Natural killer cell (primary cell): Measurements from ENCODE around the gene CRISP3. TPM values are rescaled to one million over a fixed set of nuclear protein-coding genes. Genes with fewer than 3 reads are reported as not detected.

Experiments used
- ATAC-seq, 3 donors: fragments of 150-1000 bp in 2 of 3; fragments of 200-7000 bp in 1 of 3; cut with Tn5 transposase; 1 replicate in 1 of 3; 2 replicates in 2 of 3; pipeline ENCODE4 v1.10.0; 2021; ENCODE audit warnings: mild to moderate bottlenecking in 2 of 3, moderate library complexity in 2 of 3
- DNase-seq, 2 donors: peaks; one replicate each; pipeline versions ENCODE4 v3.0.0 to v3.0.0-alpha.2; 2013 to 2021; ENCODE audit warnings: mixed read lengths in 1 of 2
- H3K27ac ChIP-seq: one replicate; pipeline ENCODE4 v1.5.1; 2013; ENCODE audit warnings: mild to moderate bottlenecking, low read length
- H3K27me3 ChIP-seq: one replicate; pipeline ENCODE4 v1.6.1; 2013; ENCODE audit warnings: low read length; ENCODE audit not compliant: control insufficient read depth, insufficient read depth
- H3K36me3 ChIP-seq: one replicate; pipeline ENCODE4 v1.6.1; 2013; ENCODE audit warnings: low read length; ENCODE audit not compliant: control insufficient read depth, insufficient read depth
- H3K4me1 ChIP-seq: one replicate; pipeline ENCODE4 v1.6.1; 2013; ENCODE audit warnings: low read length; ENCODE audit not compliant: control insufficient read depth, insufficient read depth
- H3K4me3 ChIP-seq: one replicate; pipeline ENCODE4 v1.5.1; 2013; ENCODE audit warnings: low read length
- H3K9me3 ChIP-seq: one replicate; pipeline ENCODE4 v1.6.1; 2013; ENCODE audit warnings: low read length; ENCODE audit not compliant: control insufficient read depth, insufficient read depth
- H3K27ac Mint-ChIP-seq, 2 donors: one replicate each; pipeline ENCODE4 v1.8.0; 2022; ENCODE audit warnings: mild to moderate bottlenecking in 2 of 2, mixed read lengths in 2 of 2, moderate library complexity in 1 of 2
- H3K27me3 Mint-ChIP-seq, 2 donors: one replicate each; pipeline ENCODE4 v1.8.0; 2022; ENCODE audit warnings: low read depth in 2 of 2, mixed read lengths in 2 of 2
- H3K36me3 Mint-ChIP-seq: one replicate; pipeline ENCODE4 v1.8.0; 2022; ENCODE audit warnings: mixed read lengths
- H3K4me1 Mint-ChIP-seq, 2 donors: one replicate each; pipeline ENCODE4 v1.8.0; 2022; ENCODE audit warnings: mixed read lengths in 2 of 2
- H3K4me3 Mint-ChIP-seq: one replicate; pipeline ENCODE4 v1.8.0; 2022; ENCODE audit warnings: mild to moderate bottlenecking, moderate library complexity, mixed read lengths
- H3K9me3 Mint-ChIP-seq, 2 donors: one replicate each; pipeline ENCODE4 v1.8.0; 2022; ENCODE audit warnings: mixed read lengths in 2 of 2
- WGBS: methylation state at CpG from one replicate; pipeline ENCODE4 v1.1.7; 2013; ENCODE audit warnings: missing lambda C conversion rate; ENCODE audit not compliant: insufficient coverage; 5-methylcytosine and 5-hydroxymethylcytosine counted together
- intact Hi-C: fragments of 100-400 bp; cut with micrococcal nuclease; formaldehyde crosslinking; loops from one replicate; pipeline ENCODE4 v1.14.2; 2022
- total RNA-seq, 4 donors: library from RNA; stranded (reverse); fragments of 120-200 nt in 1 of 4; gene quantifications; one replicate each; pipeline versions ENCODE4 v1.2.3 to v1.2.4, GENCODE V29; 2013 to 2022
- TF ChIP-seq, protein P1 (sequence below): fragments of 200-600 bp; IDR thresholded peaks from one replicate; pipeline ENCODE4 v1.8.0; 2022; ENCODE audit warnings: antibody characterized with exemption

CRISP3 gene
- total RNA-seq, 3 donors from 2014 or later (not counting 1 experiment from before 2014, with no cell fraction given), result not detected

DNA sequence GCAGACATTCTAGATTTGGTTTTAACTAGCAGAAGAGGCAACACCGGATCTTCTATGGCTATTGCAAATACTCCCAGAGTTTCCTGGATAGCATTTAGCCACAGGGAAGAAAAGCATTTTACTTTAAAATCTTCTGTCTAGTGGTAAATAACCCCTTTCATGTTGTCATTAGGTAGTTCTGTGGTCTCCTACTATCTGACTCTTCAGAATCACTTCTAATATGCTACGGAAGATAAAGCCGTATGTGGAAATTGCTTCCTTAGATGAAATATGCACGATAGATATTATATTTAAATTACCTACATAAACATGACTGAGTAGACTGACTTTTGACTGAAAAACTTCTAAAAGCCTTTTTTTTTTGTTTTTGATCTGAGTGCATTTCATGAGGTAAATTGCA is 759 bp downstream of the CRISP3 start:
- no peaks in the 10 kb centered on the region for H3K4me1 Mint-ChIP-seq
- no peaks in the 10 kb centered on the region for H3K36me3 Mint-ChIP-seq
- no peak for DNase-seq
- 100% methylated on average over 1 of the region's 4 CpGs for WGBS
- H3K4me3 Mint-ChIP-seq, result no peak overlapping the region
- Histone ChIP-seq H3K27me3 (no peaks in the 10 kb centered on the region), H3K9me3 (no peaks in the 10 kb centered on the region), H3K4me1 (no peaks in the 10 kb centered on the region), H3K4me3 (no peak overlapping the region), H3K36me3 (no peaks in the 10 kb centered on the region), H3K27ac (no peak overlapping the region)
- no peak overlapping the region for H3K27ac Mint-ChIP-seq
- ATAC-seq, result no peak
- H3K27me3 Mint-ChIP-seq, result no peaks in the 10 kb centered on the region
- H3K9me3 Mint-ChIP-seq, result peaks cover 2 to 5% of the 10 kb centered on the region in 2 donors
- TF ChIP-seq, protein P1, sequence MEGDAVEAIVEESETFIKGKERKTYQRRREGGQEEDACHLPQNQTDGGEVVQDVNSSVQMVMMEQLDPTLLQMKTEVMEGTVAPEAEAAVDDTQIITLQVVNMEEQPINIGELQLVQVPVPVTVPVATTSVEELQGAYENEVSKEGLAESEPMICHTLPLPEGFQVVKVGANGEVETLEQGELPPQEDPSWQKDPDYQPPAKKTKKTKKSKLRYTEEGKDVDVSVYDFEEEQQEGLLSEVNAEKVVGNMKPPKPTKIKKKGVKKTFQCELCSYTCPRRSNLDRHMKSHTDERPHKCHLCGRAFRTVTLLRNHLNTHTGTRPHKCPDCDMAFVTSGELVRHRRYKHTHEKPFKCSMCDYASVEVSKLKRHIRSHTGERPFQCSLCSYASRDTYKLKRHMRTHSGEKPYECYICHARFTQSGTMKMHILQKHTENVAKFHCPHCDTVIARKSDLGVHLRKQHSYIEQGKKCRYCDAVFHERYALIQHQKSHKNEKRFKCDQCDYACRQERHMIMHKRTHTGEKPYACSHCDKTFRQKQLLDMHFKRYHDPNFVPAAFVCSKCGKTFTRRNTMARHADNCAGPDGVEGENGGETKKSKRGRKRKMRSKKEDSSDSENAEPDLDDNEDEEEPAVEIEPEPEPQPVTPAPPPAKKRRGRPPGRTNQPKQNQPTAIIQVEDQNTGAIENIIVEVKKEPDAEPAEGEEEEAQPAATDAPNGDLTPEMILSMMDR, result no peak
- intact Hi-C loops, result no loop called here

DNA sequence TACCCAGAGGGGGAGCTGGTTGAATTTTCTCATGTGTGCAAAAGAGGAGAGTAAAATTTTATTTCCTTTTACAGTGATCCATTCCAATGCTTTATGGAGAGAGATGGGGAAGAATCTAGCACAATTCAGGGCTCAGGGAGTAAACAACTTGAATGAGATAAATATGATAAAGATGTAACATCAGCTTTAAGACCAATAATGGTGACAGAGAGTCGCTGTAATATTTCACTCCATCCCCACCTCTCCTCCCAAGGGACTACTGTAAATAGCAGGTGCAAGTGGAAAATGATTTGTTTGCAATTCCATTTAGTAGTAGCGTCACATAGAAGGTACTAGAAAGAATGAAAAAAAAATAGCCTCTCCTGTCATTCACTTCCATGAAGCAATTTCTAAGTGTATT is 4.8 kb downstream of the CRISP3 start:
- no peaks in the 10 kb centered on the region for H3K9me3 ChIP-seq
- no peak overlapping the region for H3K4me3 ChIP-seq
- TF ChIP-seq, protein P1, result no peak
- H3K4me1 ChIP-seq, result no peaks in the 10 kb centered on the region
- H3K36me3 ChIP-seq, result no peaks in the 10 kb centered on the region
- peaks cover 2% of the 10 kb centered on the region in 2 donors for H3K9me3 Mint-ChIP-seq
- H3K27me3 Mint-ChIP-seq, result no peaks in the 10 kb centered on the region
- intact Hi-C loops, result no loop called here
- H3K4me1 Mint-ChIP-seq, result no peaks in the 10 kb centered on the region
- no peak for ATAC-seq
- H3K27ac Mint-ChIP-seq, result no peak overlapping the region
- no CpG with 5 or more reads among the region's 2 CpGs for WGBS
- H3K36me3 Mint-ChIP-seq, result no peaks in the 10 kb centered on the region
- DNase-seq, result no peak
- no peak overlapping the region for H3K4me3 Mint-ChIP-seq
- no peak overlapping the region for H3K27ac ChIP-seq
- H3K27me3 ChIP-seq, result no peaks in the 10 kb centered on the region

DNA sequence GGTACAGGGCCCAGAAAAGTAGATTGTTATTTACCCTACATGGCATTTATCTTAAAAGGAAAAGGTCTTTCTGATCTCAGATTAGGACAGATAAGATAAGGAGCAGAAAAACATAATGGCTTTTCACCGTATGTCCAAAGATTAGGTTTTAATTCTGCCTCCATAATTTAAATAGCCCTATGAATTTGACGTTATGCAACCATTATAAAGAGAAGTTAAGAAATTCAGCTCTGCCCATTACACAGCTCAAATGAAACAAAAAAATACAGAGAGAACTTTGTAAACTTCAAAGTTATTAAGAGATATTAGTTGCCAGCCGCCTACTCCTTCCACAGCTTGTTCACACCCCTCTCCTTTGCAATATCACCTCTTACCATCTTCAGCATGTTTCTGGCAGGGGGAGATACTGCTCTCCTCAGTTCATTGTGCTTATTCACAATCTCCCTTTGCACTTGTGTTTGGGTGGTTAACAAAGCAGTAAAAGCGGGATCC is 8.1 kb downstream of the CRISP3 start:
- Mint-ChIP-seq H3K27ac (no peak overlapping the region), H3K9me3 (peaks cover 2 to 3% of the 10 kb centered on the region in 2 donors), H3K36me3 (no peaks in the 10 kb centered on the region), H3K27me3 (no peaks in the 10 kb centered on the region), H3K4me1 (no peaks in the 10 kb centered on the region), H3K4me3 (no peak overlapping the region)
- intact Hi-C loops, result no loop called here
- Histone ChIP-seq H3K36me3 (no peaks in the 10 kb centered on the region), H3K9me3 (no peaks in the 10 kb centered on the region), H3K4me3 (no peak overlapping the region), H3K4me1 (no peaks in the 10 kb centered on the region), H3K27ac (no peak overlapping the region), H3K27me3 (no peaks in the 10 kb centered on the region)
- TF ChIP-seq, protein P1, result no peak
- ATAC-seq (no peak), DNase-seq (no peak)
- WGBS, result no CpG with 5 or more reads among the region's 4 CpGs

DNA sequence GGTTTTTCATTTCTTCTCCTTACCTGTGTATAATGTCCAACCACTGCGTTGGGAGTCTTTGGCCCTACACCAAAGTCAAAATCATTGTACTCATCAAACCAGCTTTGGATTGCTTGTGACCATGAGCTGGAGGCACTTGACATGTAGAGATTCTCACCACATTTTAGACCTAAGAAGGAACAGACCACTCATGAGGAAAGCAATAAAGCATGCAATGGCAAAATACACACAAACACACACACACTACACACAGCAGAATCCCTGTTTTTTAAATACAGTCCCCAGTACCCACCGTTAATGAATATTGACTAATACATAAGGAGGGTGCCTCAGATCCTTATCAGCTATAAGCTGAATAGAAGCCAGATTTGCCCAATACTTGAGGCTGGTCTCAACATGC is 10.5 kb downstream of the CRISP3 start:
- TF ChIP-seq, protein P1, result no peak
- Mint-ChIP-seq H3K9me3 (peaks cover 5 to 6% of the 10 kb centered on the region in 2 donors), H3K27ac (no peak overlapping the region), H3K36me3 (no peaks in the 10 kb centered on the region), H3K27me3 (no peaks in the 10 kb centered on the region), H3K4me3 (no peak overlapping the region), H3K4me1 (no peaks in the 10 kb centered on the region)
- Histone ChIP-seq H3K27ac (no peak overlapping the region), H3K9me3 (no peaks in the 10 kb centered on the region), H3K27me3 (no peaks in the 10 kb centered on the region), H3K36me3 (no peaks in the 10 kb centered on the region), H3K4me3 (no peak overlapping the region), H3K4me1 (no peaks in the 10 kb centered on the region)
- intact Hi-C loops, result no loop called here
- 81% methylated on average over 1 of the region's 2 CpGs for WGBS
- DNase-seq (no peak), ATAC-seq (no peak)
